ENCODE data around the gene STRADA. TPM values are rescaled to one million over a fixed set of nuclear protein-coding genes. Genes with fewer than 3 reads are reported as not detected.

STRADA gene
- total RNA-seq, 1 donor, result 39.5 TPM

DNA sequence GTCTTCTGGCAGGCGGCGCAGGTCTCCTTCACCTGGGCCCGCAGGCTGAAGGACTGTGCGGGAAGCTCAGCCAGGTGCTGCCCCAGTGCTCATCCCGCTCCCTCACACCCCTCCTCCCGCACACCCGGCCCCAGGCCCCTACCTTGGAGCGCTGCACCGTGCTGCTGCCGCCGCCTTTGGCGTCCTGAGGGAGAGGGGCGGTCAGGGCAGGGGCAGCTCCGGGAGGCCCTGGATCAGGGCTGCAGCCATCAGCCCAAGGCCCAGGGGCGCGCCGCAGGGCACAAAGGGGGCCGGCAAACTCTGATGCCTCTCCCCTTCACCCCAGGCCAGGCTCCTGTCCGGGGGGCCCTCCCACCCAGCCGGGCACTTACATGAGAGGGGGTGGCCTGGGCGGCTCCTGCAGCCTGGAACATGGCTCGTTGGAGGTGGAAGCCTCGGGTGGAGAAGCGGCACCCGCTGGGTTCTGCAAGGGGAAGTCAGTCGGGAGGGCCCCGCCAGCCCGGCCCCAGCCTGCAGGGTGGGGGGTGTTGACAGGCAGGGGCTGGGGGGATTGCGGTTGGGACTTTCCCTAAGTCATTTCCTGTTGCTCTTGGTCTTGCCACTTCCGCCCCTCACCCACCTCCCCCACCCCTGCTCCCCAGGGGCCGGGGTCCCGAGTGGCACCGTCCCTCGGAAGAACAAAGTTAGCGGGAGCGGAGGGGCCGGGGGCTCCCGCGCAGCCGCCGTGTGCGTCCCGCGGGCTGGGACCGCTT lies 42.5 kb downstream of the STRADA start:
- TF ChIP-seq, protein P1, sequence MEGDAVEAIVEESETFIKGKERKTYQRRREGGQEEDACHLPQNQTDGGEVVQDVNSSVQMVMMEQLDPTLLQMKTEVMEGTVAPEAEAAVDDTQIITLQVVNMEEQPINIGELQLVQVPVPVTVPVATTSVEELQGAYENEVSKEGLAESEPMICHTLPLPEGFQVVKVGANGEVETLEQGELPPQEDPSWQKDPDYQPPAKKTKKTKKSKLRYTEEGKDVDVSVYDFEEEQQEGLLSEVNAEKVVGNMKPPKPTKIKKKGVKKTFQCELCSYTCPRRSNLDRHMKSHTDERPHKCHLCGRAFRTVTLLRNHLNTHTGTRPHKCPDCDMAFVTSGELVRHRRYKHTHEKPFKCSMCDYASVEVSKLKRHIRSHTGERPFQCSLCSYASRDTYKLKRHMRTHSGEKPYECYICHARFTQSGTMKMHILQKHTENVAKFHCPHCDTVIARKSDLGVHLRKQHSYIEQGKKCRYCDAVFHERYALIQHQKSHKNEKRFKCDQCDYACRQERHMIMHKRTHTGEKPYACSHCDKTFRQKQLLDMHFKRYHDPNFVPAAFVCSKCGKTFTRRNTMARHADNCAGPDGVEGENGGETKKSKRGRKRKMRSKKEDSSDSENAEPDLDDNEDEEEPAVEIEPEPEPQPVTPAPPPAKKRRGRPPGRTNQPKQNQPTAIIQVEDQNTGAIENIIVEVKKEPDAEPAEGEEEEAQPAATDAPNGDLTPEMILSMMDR (IDR thresholded peaks at IDR 0.05; ENCODE audit: insufficient read depth, low read length), result no peak
- H3K4me3 ChIP-seq (ENCODE audit: low read depth, low read length), result peak overlapping the region; percentile 64
- DNase-seq (ENCODE audit: low read depth), result no peak

DNA sequence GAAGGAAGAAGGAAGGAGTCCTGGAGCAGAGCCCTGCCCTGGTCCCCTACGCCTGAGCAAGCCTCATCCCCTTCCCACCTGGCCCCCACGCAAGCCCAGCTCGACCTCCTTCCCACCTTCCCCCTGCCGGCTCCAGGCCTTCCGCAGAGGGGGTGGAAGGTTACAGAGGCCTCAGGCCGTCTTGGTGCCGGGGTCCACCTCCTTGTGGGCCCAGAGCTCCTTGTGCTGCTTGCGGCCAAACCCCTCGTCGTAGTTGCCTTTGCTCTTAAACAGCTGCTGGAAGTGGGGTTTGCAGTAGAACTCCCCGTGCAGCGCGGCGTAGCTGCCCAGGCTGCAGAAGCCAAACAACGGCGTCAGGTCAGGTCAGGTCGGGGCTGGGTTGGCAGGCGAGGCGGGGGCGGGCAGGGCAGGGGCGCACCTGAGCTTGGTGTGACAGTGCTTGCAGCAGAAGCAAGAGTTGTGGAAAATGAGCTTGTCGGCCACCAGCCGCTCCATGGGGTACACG lies 43.2 kb downstream of the STRADA start:
- H3K4me3 ChIP-seq (ENCODE audit: low read depth, low read length), result peak overlapping the region; percentile 64
- TF ChIP-seq, protein P1 (IDR thresholded peaks at IDR 0.05; ENCODE audit: insufficient read depth, low read length), result no peak
- no peak for DNase-seq (ENCODE audit: low read depth)

DNA sequence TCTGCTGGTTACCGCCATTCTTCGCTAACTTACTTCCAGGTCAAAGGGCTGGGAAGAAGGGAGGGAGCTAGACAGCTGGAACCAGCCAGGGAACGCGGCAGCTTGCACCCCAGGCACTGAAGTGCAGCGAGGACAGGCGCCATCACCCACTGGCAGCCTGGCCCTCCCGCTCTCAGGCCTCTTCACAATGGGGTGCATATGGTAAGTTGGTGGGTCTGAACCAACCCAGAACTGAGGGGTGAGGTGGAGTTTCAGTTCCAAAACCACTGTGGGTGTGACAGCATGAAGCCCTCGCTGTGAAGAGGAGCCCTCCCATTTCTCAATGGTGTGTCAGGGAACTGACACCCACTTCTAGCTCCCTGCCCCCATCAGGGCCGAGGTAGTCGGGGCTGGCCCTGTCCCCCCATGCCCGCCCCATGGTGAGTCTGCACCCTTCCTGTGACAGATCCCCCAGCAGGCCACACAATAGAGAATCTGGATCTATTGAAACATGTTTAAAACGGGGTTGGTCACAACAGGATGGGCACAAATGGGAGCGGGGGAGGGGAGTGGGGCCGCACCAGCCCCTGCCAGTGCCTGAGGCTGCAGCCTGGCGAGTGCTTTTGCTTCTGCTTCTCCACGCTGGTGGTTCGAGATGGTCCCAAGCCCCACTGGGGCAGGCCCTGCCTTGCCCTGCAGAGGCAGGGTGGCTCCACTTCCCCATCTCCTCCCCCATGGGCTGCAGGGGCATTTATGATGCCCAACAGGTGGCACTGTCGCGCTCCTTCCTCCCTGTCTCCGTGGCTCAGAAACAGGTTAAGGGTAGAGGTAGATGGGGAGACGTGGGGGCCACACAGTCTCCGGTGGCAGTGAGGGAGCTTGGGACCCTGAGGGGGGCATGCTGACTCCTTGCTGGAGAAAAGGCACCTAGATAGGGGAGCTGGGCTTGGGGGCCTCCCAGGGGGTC lies 44.0 kb downstream of the STRADA start:
- DNase-seq (ENCODE audit: low read depth), result peak; percentile 25
- TF ChIP-seq, protein P1 (IDR thresholded peaks at IDR 0.05; ENCODE audit: insufficient read depth, low read length), result peak; percentile 41
- H3K4me3 ChIP-seq (ENCODE audit: low read depth, low read length), result no peak overlapping the region

DNA sequence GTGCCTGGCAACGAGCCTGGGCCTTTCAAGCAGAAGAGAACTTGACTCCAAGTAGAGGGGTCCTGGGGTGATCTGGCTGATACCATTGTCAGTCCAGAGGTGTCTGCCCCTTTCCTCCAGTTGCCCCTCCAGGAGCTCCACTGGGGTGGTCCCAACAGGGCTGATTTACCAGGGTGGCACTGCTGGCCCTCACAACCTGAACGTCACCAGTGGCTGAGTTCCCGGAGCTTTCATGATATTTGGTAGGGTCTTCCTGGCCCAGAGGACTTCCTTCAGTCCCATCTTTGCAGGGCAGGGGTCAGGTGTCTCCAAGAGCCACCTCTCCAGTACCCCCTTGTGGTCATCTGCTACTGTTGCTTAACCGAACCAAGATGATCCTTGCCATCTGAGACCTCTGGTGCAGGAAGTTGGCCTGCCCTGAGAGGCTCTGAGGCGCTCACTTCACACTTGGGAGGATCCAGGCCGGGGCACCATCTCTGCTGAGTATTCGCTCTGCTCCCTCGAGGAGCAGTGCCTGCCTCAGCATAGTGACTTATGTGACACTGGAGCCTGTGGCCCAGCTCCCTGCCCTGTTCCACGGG lies 45.1 kb downstream of the STRADA start:
- no peak overlapping the region for H3K4me3 ChIP-seq (ENCODE audit: low read depth, low read length)
- peak; percentile 28 for DNase-seq (ENCODE audit: low read depth)
- TF ChIP-seq, protein P1 (IDR thresholded peaks at IDR 0.05; ENCODE audit: insufficient read depth, low read length), result peak; percentile 43

DNA sequence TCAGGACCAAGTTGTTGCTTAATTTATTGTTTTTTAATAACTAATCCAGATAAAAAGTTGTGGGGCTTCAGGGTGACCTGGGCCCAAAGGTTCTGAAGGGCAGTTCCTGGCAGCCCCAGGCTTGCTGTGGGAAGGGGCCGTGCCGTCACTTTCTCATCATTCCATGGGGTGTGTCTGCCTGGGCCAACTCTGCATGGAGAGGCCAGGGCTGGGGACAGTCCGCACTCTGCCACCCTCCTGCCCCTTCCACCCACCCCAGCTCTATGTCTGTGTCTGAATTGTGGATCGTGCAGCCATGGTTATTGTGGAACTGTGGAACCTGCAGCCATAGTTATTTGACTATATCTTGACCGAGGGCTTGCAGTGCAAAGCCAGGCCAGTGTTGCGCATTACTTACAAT lies 45.7 kb downstream of the STRADA start:
- H3K4me3 ChIP-seq (ENCODE audit: low read depth, low read length), result no peak overlapping the region
- no peak for DNase-seq (ENCODE audit: low read depth)
- TF ChIP-seq, protein P1 (IDR thresholded peaks at IDR 0.05; ENCODE audit: insufficient read depth, low read length), result no peak

DNA sequence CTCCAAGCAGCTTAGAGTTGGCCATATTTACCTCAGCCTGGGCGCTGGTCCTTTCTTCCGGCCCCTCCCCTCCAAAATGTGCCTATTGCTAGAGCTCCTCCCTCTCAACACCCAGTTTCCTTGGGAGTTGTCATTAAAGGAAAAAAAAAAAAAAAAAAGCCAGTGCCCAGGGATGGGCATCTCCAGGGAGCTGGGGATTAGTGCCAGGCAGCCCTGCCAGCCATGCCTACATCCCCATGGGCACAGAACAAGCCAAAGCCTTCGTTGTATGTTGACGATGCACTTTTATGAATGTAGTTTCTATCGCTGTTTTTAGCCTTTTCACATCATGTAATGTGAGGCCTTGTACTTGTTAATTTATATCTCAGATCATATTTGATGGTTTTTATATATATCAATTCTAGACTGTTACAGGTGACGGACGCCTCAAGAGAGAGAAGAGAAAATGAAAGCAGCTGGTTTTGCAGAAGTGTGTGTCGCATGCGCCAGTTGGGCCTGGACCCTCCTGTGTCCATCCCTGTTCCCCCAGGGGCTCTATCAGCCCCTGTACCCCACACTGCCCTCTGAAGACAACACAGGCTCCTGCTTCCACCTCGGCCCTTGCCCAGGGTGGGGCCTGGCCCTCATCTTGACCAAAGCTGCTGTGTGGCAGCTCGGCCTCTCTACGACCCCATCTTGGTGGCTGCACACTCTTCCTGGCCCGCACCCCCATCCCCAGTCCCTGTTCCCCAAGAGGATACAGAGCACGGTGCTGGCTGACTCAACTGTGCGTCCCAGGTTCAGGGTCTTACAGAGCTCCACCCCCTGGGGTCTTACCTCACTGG lies 46.4 kb downstream of the STRADA start:
- TF ChIP-seq, protein P1 (IDR thresholded peaks at IDR 0.05; ENCODE audit: insufficient read depth, low read length), result no peak
- no peak overlapping the region for H3K4me3 ChIP-seq (ENCODE audit: low read depth, low read length)
- DNase-seq (ENCODE audit: low read depth), result no peak

Data from fibroblast of the aortic adventitia (primary cell).